AG04450 (cell line): Measurements from ENCODE around the gene ARTN. TPM values are rescaled to one million over a fixed set of nuclear protein-coding genes. Genes with fewer than 3 reads are reported as not detected.

ENCODE experiments used
- CTCF ChIA-PET: fragments of 300-600, 350-600 bp; formaldehyde crosslinking; extraction: SDS; loops from one replicate; lab custom pipeline; 2022; ENCODE audit warnings: antibody characterized with exemption, inconsistent platforms; lab: Charles Lee
- POLR2A ChIA-PET: fragments of 350-600 bp; formaldehyde crosslinking; extraction: SDS; loops from one replicate; lab custom pipeline; 2021; ENCODE audit warnings: antibody characterized with exemption, inconsistent platforms; lab: Yijun Ruan, JAX
- DNase-seq: peaks from one replicate; pipeline ENCODE4 v3.0.0-alpha.2; 2011; ENCODE audit warnings: low read depth, low spot score
- H3K27ac ChIP-seq: one replicate; pipeline ENCODE4 v1.5.1; 2012; ENCODE audit warnings: low read depth, low read length, control low read depth
- H3K27me3 ChIP-seq: one replicate; pipeline ENCODE4 v1.6.0; 2012; ENCODE audit warnings: low read length; ENCODE audit not compliant: control insufficient read depth, insufficient read depth
- H3K4me3 ChIP-seq: 2 replicates; pipeline ENCODE4 v1.5.1; 2011; ENCODE audit warnings: mild to moderate bottlenecking, low read depth, low read length, control low read depth
- H3K9me3 ChIP-seq: 2 replicates; pipeline ENCODE4 v1.5.1; 2012; ENCODE audit warnings: low read length; ENCODE audit not compliant: control insufficient read depth, insufficient read depth
- polyA plus RNA-seq: library from polyadenylated mRNA; depleted of rRNA; stranded (reverse); fragments of >200 nt; gene quantifications from 2 replicates; pipeline ENCODE4 v1.2.3, GENCODE V29; 2011
- TF ChIP-seq, protein P1 (sequence below): IDR thresholded peaks from 2 replicates; pipeline ENCODE4 v1.5.1; 2011; ENCODE audit warnings: low read depth, low read length, control low read depth, inconsistent platforms

Gene ARTN
- polyA plus RNA-seq, 1 experiment, result not detected

DNA sequence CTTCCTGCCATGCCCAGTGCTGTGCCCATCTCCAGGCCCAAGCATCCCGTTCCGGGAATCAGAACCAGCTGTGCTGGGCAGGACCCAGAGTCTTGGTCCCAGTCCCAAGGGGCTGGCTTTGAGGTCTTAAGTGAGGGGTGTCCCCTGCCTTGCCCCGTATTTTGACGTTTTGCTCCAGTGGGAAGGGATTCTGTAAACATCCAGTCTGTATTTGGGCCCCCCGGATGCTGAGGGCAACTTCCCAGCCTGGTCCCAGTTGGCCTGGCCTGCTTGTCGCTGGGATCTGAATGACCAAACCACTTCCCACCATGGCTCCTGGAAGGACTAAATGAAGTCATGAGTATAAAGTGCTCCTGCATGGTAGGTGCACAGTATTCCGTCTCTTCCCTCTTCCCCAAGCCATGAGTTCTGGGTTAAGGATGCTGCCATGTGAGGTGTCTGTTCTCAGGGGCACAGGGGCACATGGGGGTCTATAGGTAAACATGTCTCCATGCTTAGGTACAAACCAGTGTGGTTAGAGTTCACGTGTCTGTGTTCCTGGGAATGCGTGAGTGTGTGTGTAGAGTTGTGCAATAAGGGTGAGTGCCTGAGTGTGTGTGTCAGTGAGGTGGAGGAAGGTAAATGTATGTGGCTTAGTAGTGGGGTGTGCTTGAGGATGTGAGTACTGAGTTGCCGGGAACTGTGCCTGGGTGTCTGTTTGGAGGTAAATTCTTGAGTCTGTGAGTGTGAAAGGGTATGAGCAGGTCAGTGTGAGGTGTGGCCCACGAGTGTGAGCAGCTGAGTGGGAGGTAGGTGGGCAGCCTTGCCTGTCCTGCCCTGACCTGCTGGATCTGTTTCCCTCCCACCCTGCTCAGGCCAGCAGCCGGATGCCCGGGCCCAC lies 46.9 kb downstream of the ARTN start:
- ChIA-PET CTCF (no interaction called here), POLR2A (interaction anchor here (0.7 to 1.2 kb wide), 2 partner anchors 9 to 56 kb away, joined by 3 to 5 read pairs; no protein-coding TSS in a partner anchor)
- Histone ChIP-seq H3K27ac (peak overlapping the region; percentile 57), H3K27me3 (no peaks in the 10 kb centered on the region), H3K4me3 (peak overlapping the region; percentile 73), H3K9me3 (no peaks in the 10 kb centered on the region; the same call in 1 of the 2 replicates)
- no peak for DNase-seq
- TF ChIP-seq, protein P1, sequence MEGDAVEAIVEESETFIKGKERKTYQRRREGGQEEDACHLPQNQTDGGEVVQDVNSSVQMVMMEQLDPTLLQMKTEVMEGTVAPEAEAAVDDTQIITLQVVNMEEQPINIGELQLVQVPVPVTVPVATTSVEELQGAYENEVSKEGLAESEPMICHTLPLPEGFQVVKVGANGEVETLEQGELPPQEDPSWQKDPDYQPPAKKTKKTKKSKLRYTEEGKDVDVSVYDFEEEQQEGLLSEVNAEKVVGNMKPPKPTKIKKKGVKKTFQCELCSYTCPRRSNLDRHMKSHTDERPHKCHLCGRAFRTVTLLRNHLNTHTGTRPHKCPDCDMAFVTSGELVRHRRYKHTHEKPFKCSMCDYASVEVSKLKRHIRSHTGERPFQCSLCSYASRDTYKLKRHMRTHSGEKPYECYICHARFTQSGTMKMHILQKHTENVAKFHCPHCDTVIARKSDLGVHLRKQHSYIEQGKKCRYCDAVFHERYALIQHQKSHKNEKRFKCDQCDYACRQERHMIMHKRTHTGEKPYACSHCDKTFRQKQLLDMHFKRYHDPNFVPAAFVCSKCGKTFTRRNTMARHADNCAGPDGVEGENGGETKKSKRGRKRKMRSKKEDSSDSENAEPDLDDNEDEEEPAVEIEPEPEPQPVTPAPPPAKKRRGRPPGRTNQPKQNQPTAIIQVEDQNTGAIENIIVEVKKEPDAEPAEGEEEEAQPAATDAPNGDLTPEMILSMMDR, result no peak

DNA sequence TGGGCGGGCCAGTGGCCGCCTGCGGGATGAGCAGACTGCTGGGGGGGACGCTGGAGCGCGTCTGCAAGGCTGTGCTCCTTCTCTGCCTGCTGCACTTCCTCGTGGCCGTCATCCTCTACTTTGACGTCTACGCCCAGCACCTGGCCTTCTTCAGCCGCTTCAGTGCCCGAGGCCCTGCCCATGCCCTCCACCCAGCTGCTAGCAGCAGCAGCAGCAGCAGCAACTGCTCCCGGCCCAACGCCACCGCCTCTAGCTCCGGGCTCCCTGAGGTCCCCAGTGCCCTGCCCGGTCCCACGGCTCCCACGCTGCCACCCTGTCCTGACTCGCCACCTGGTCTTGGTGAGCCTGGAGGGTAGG lies 47.5 kb downstream of the ARTN start:
- H3K4me3 ChIP-seq, result peak overlapping the region; percentile 73; the same call in 1 of the 2 replicates
- H3K27me3 ChIP-seq, result no peaks in the 10 kb centered on the region
- H3K9me3 ChIP-seq, result no peaks in the 10 kb centered on the region; the same call in 1 of the 2 replicates
- CTCF ChIA-PET, result no interaction called here
- DNase-seq, result no peak
- H3K27ac ChIP-seq, result no peak overlapping the region
- POLR2A ChIA-PET, result no interaction called here
- TF ChIP-seq, protein P1, result no peak

DNA sequence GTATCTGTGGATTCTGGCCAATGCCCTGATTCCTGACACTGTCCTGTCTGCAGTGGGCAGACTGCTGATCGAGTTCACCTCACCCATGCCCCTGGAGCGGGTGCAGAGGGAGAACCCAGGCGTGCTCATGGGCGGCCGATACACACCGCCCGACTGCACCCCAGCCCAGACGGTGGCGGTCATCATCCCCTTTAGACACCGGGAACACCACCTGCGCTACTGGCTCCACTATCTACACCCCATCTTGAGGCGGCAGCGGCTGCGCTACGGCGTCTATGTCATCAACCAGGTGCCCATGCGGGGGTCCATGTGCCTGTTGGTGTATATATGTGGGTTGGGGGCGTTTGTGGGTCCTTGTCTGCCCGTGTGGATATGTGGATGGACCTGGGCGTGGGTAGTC lies 48.0 kb downstream of the ARTN start:
- ChIA-PET CTCF (no interaction called here), POLR2A (no interaction called here)
- no peak for DNase-seq
- H3K27me3 ChIP-seq, result no peaks in the 10 kb centered on the region
- H3K9me3 ChIP-seq, result no peaks in the 10 kb centered on the region; the same call in 1 of the 2 replicates
- no peak overlapping the region for H3K27ac ChIP-seq
- no peak overlapping the region for H3K4me3 ChIP-seq
- TF ChIP-seq, protein P1, result no peak

DNA sequence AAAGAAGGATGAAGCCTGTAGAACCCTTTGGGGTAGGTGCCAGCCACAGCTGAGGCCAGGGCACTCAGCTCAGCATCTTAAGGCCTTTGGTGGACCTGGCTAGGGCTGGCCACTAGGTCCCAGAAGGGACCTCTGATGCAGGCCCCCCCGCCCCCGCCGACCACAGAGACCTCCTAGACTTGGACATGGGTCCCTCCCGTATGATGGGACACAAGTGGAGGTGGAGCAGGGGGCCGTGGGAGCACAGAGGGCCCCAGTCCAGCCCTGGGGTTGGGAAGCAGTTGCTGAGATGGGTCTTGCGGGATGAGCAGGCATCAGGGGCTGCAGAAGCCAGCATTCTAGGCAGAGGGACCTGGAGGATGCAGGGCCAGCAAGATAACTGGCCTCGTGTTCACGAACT lies 48.6 kb downstream of the ARTN start:
- ChIA-PET POLR2A (no interaction called here), CTCF (no interaction called here)
- no peak for DNase-seq
- TF ChIP-seq, protein P1, result no peak
- Histone ChIP-seq H3K4me3 (no peak overlapping the region), H3K9me3 (no peaks in the 10 kb centered on the region; the same call in 1 of the 2 replicates), H3K27me3 (no peaks in the 10 kb centered on the region), H3K27ac (no peak overlapping the region)

DNA sequence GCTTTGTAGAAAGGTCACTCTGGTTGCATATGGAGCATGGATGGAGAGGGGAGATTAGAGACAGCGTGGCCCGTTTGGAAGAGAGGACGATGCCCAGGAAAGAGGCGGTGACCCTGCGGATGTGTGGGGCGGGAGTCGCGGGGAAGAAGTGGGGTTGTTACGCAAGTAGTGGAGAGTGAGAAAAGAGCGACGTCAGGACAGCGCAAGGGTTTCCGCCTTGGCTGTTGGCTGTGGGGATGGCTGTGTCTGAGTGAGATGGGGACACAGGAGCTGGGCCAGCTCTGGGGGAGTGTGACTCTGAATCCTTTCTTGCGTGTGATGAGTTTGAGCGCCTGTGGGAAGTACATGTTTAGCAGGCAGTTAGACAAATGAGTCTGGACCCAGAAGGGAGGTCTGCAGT lies 49.2 kb downstream of the ARTN start:
- ChIA-PET CTCF (no interaction called here), POLR2A (no interaction called here)
- DNase-seq, result no peak
- TF ChIP-seq, protein P1, result no peak
- Histone ChIP-seq H3K27ac (no peak overlapping the region), H3K9me3 (no peaks in the 10 kb centered on the region; the same call in 1 of the 2 replicates), H3K4me3 (no peak overlapping the region), H3K27me3 (no peaks in the 10 kb centered on the region)
